Stimulated activated memory B cell treated with anti-CD40 and anti-IgM and Interleukin-4, amounts not matched to agents 10 μg/mL and 1 μg/mL and 100 μg/mL, for 72 hours (primary cell): Measurements from ENCODE around the gene HES7.
"Not testable (repeated sequence)": the region's sequence is repeated elsewhere in the genome, so short reads cannot be mapped to it uniquely, and the experiment has no call there.

Experiments used
- ATAC-seq: fragments of 150-1000 bp; cut with Tn5 transposase; 2 replicates; pipeline ENCODE4 v1.10.0; 2021
- H3K27ac Mint-ChIP-seq: one replicate; pipeline ENCODE4 v1.8.0; 2022; ENCODE audit warnings: mild to moderate bottlenecking, mixed read lengths
- H3K27me3 Mint-ChIP-seq: one replicate; pipeline ENCODE4 v1.8.0; 2022; ENCODE audit warnings: mixed read lengths
- H3K36me3 Mint-ChIP-seq: one replicate; pipeline ENCODE4 v1.8.0; 2022; ENCODE audit warnings: mixed read lengths
- H3K4me1 Mint-ChIP-seq: one replicate; pipeline ENCODE4 v1.8.0; 2022; ENCODE audit warnings: mixed read lengths
- H3K4me3 Mint-ChIP-seq: one replicate; pipeline ENCODE4 v1.8.0; 2022; ENCODE audit warnings: mild to moderate bottlenecking, moderate library complexity, mixed read lengths
- H3K9me3 Mint-ChIP-seq: one replicate; pipeline ENCODE4 v1.8.0; 2022; ENCODE audit warnings: mixed read lengths

The HES7 gene

GRCh38 chr17:8123695-8124349 lies at the start of gene HES7:
Gene HES7 (minus strand): TSS chr17:8124106. CDS start chr17:8124084, 22 bp downstream.
- H3K4me3 Mint-ChIP-seq: peak within 1 kb of the TSS; percentile 83
- no peaks in the 10 kb centered on the region for H3K9me3 Mint-ChIP-seq
- peak within 1 kb of the TSS; percentile 75 for H3K27ac Mint-ChIP-seq
- peaks cover 72% of the 10 kb centered on the region for H3K27me3 Mint-ChIP-seq
- H3K36me3 Mint-ChIP-seq: no peaks in the 10 kb centered on the region
- peaks cover 74% of the 10 kb centered on the region for H3K4me1 Mint-ChIP-seq
- no peak for ATAC-seq

GRCh38 chr17:8173056-8173870 lies 49.4 kb upstream of the HES7 start:
- H3K4me1 Mint-ChIP-seq: peaks cover 58% of the 10 kb centered on the region
- no peaks in the 10 kb centered on the region for H3K36me3 Mint-ChIP-seq
- peak overlapping the region; percentile 94 for H3K4me3 Mint-ChIP-seq
- H3K27ac Mint-ChIP-seq: peak overlapping the region; percentile 100
- ATAC-seq: peak; percentile 93
- H3K27me3 Mint-ChIP-seq: no peaks in the 10 kb centered on the region
- H3K9me3 Mint-ChIP-seq: no peaks in the 10 kb centered on the region

- H3K27ac Mint-ChIP-seq, H3K27me3 Mint-ChIP-seq, H3K36me3 Mint-ChIP-seq, H3K9me3 Mint-ChIP-seq, H3K4me3 Mint-ChIP-seq, ATAC-seq: not testable (repeated sequence)
- peaks cover 39% of the 10 kb centered on the region for H3K4me1 Mint-ChIP-seq
These were observed 46.3 kb upstream of the HES7 start for GRCh38 chr17:8170186-8170585.

GRCh38 chr17:8167526-8167925 lies 43.6 kb upstream of the HES7 start:
- ATAC-seq: no peak
- Mint-ChIP-seq H3K9me3 (no peaks in the 10 kb centered on the region), H3K36me3 (no peaks in the 10 kb centered on the region), H3K27ac (no peak overlapping the region), H3K27me3 (no peaks in the 10 kb centered on the region), H3K4me1 (peaks cover 34% of the 10 kb centered on the region), H3K4me3 (no peak overlapping the region)

- no peak for ATAC-seq
- Mint-ChIP-seq H3K36me3 (peaks cover under 1% of the 10 kb centered on the region), H3K9me3 (no peaks in the 10 kb centered on the region), H3K27me3 (no peaks in the 10 kb centered on the region), H3K27ac (no peak overlapping the region), H3K4me3 (no peak overlapping the region), H3K4me1 (peaks cover 33% of the 10 kb centered on the region)
These were observed 42.8 kb upstream of the HES7 start for GRCh38 chr17:8166731-8167130.

GRCh38 chr17:8164815-8165131 lies 40.9 kb upstream of the HES7 start:
- Mint-ChIP-seq H3K27me3 (no peaks in the 10 kb centered on the region), H3K4me3 (no peak overlapping the region), H3K4me1 (peaks cover 47% of the 10 kb centered on the region), H3K9me3 (no peaks in the 10 kb centered on the region), H3K27ac (peak overlapping the region; percentile 99), H3K36me3 (peaks cover 20% of the 10 kb centered on the region)
- no peak for ATAC-seq

- Mint-ChIP-seq H3K4me1 (peaks cover 53% of the 10 kb centered on the region), H3K27ac (peak overlapping the region; percentile 99), H3K9me3 (no peaks in the 10 kb centered on the region), H3K4me3 (peak overlapping the region; percentile 99), H3K36me3 (peaks cover 24% of the 10 kb centered on the region), H3K27me3 (no peaks in the 10 kb centered on the region)
- ATAC-seq: no peak
These were observed 40.3 kb upstream of the HES7 start for GRCh38 chr17:8163978-8164814.

GRCh38 chr17:8162997-8163977 lies 39.4 kb upstream of the HES7 start:
- peaks cover 62% of the 10 kb centered on the region for H3K4me1 Mint-ChIP-seq
- peak overlapping the region; percentile 99 for H3K4me3 Mint-ChIP-seq
- H3K9me3 Mint-ChIP-seq: no peaks in the 10 kb centered on the region
- H3K36me3 Mint-ChIP-seq: peaks cover 24% of the 10 kb centered on the region
- H3K27me3 Mint-ChIP-seq: no peaks in the 10 kb centered on the region
- ATAC-seq: peak; percentile 51
- H3K27ac Mint-ChIP-seq: peak overlapping the region; percentile 99

- Mint-ChIP-seq H3K4me3 (peak within 1 kb of the TSS; percentile 99), H3K27me3 (no peaks in the 10 kb centered on the region), H3K36me3 (peaks cover 24% of the 10 kb centered on the region), H3K4me1 (peaks cover 63% of the 10 kb centered on the region), H3K9me3 (no peaks in the 10 kb centered on the region), H3K27ac (peak within 1 kb of the TSS; percentile 99)
- ATAC-seq: peak; percentile 84
These were observed 38.5 kb upstream of the HES7 start, which contains the start of gene VAMP2 for GRCh38 chr17:8162233-8162996. Gene VAMP2 (minus strand): TSS chr17:8162948. CDS start chr17:8162879, 69 bp downstream.

- Mint-ChIP-seq H3K4me3 (peak overlapping the region; percentile 84), H3K9me3 (no peaks in the 10 kb centered on the region), H3K27ac (peak overlapping the region; percentile 99), H3K36me3 (peaks cover 24% of the 10 kb centered on the region), H3K27me3 (no peaks in the 10 kb centered on the region), H3K4me1 (peaks cover 63% of the 10 kb centered on the region)
- ATAC-seq: no peak
These were observed 37.7 kb upstream of the HES7 start for GRCh38 chr17:8161289-8162232.

GRCh38 chr17:8160741-8161221 lies 36.9 kb upstream of the HES7 start:
- H3K4me3 Mint-ChIP-seq: peak overlapping the region; percentile 84
- no peak for ATAC-seq
- no peaks in the 10 kb centered on the region for H3K27me3 Mint-ChIP-seq
- H3K27ac Mint-ChIP-seq: peak overlapping the region; percentile 99
- no peaks in the 10 kb centered on the region for H3K9me3 Mint-ChIP-seq
- H3K36me3 Mint-ChIP-seq: peaks cover 24% of the 10 kb centered on the region
- peaks cover 63% of the 10 kb centered on the region for H3K4me1 Mint-ChIP-seq

GRCh38 chr17:8160224-8160577 lies 36.3 kb upstream of the HES7 start:
- peaks cover 63% of the 10 kb centered on the region for H3K4me1 Mint-ChIP-seq
- no peaks in the 10 kb centered on the region for H3K27me3 Mint-ChIP-seq
- H3K4me3 Mint-ChIP-seq: no peak overlapping the region
- peaks cover 24% of the 10 kb centered on the region for H3K36me3 Mint-ChIP-seq
- no peaks in the 10 kb centered on the region for H3K9me3 Mint-ChIP-seq
- H3K27ac Mint-ChIP-seq: peak overlapping the region; percentile 99
- ATAC-seq: no peak
